ENCODE data around the gene MGST2.

- peak; percentile 88 for TF ChIP-seq CTCF (IDR thresholded peaks at IDR 0.05; ENCODE audit: poor library complexity, severe bottlenecking)
- no peak for TF ChIP-seq MXI1 (conservative IDR thresholded peaks at IDR 0.05; ENCODE audit: poor library complexity, severe bottlenecking)
- TF ChIP-seq POLR2AphosphoS5 (IDR thresholded peaks at IDR 0.05), result no peak
Observed at GRCh38 chr4:139656614-139657486, 8.8 kb upstream of the MGST2 start.

Measured in neural cell (in vitro differentiated cells).